Ecto neural progenitor cell (in vitro differentiated cells): ENCODE measurements around the gene COMMD10.
"Not testable (repeated sequence)": the region's sequence is repeated elsewhere in the genome, so short reads cannot be mapped to it uniquely, and the experiment has no call there.

Experiments
- DNase-seq: peaks from one replicate; pipeline ENCODE4 v3.0.0-alpha.2; 2018; ENCODE audit warnings: low spot score

COMMD10 gene

GRCh38 chr5:116097301-116097700, 12.5 kb downstream of the COMMD10 start:
- no peak for DNase-seq

- no peak for DNase-seq
These were observed 14.2 kb downstream of the COMMD10 start for GRCh38 chr5:116098998-116099397.

- DNase-seq = not testable (repeated sequence)
These were observed 20.1 kb downstream of the COMMD10 start for GRCh38 chr5:116104941-116105340.

GRCh38 chr5:116115163-116115562, 30.3 kb downstream of the COMMD10 start:
- no peak for DNase-seq

- DNase-seq = no peak
These were observed 45.6 kb downstream of the COMMD10 start for GRCh38 chr5:116130471-116130870.

GRCh38 chr5:116130976-116131375, 46.2 kb downstream of the COMMD10 start:
- no peak for DNase-seq

GRCh38 chr5:116133281-116133680, 48.5 kb downstream of the COMMD10 start:
- DNase-seq = no peak

GRCh38 chr5:116135344-116135743, 50.5 kb downstream of the COMMD10 start:
- DNase-seq = no peak

- no peak for DNase-seq
These were observed 52.9 kb downstream of the COMMD10 start for GRCh38 chr5:116137544-116138378.

GRCh38 chr5:116142495-116142894, 57.7 kb downstream of the COMMD10 start:
- no peak for DNase-seq

GRCh38 chr5:116144103-116144502, 59.3 kb downstream of the COMMD10 start:
- no peak for DNase-seq

- DNase-seq = no peak
These were observed 60.2 kb downstream of the COMMD10 start for GRCh38 chr5:116144991-116145390.

GRCh38 chr5:116145416-116145815, 60.6 kb downstream of the COMMD10 start:
- DNase-seq = no peak

- no peak for DNase-seq
These were observed 67.3 kb downstream of the COMMD10 start for GRCh38 chr5:116152169-116152568.

- no peak for DNase-seq
These were observed 68.9 kb downstream of the COMMD10 start for GRCh38 chr5:116153687-116154174.

- no peak for DNase-seq
These were observed 69.4 kb downstream of the COMMD10 start for GRCh38 chr5:116154252-116154651.

GRCh38 chr5:116154931-116155330, 70.1 kb downstream of the COMMD10 start:
- DNase-seq = no peak

GRCh38 chr5:116157902-116158301, 73.1 kb downstream of the COMMD10 start:
- DNase-seq = no peak

GRCh38 chr5:116159006-116159405, 74.2 kb downstream of the COMMD10 start:
- DNase-seq = no peak

- DNase-seq = no peak
These were observed 89.3 kb downstream of the COMMD10 start for GRCh38 chr5:116174111-116174510.

GRCh38 chr5:116176121-116176520, 91.3 kb downstream of the COMMD10 start:
- no peak for DNase-seq

GRCh38 chr5:116178925-116179324, 94.1 kb downstream of the COMMD10 start:
- DNase-seq = no peak

GRCh38 chr5:116209166-116209565, 124.3 kb downstream of the COMMD10 start:
- no peak for DNase-seq

GRCh38 chr5:116212225-116212624, 127.4 kb downstream of the COMMD10 start:
- DNase-seq = no peak
